ENCODE measurements around the gene SQOR.

Gene SQOR

GRCh38 chr15:45732662-45733061 lies 97.8 kb downstream of the SQOR start:
- no peaks in the 10 kb centered on the region for H3K36me3 ChIP-seq (ENCODE audit: control insufficient read depth, insufficient read depth, low read length)
- no peaks in the 10 kb centered on the region for H3K27me3 ChIP-seq (ENCODE audit: control insufficient read depth, insufficient read depth, low read length)
- H3K9me3 ChIP-seq (ENCODE audit: control insufficient read depth, insufficient read depth, low read length): no peaks in the 10 kb centered on the region
- no peaks in the 10 kb centered on the region for H3K4me1 ChIP-seq (ENCODE audit: control insufficient read depth, insufficient read depth, low read length)
- H3K4me3 ChIP-seq (ENCODE audit: low read depth, low read length): no peak overlapping the region
- H3K9ac ChIP-seq (ENCODE audit: low read depth, low read length): no peak overlapping the region

- H3K4me1 ChIP-seq (ENCODE audit: control insufficient read depth, insufficient read depth, low read length): no peaks in the 10 kb centered on the region
- no peak overlapping the region for H3K4me3 ChIP-seq (ENCODE audit: low read depth, low read length)
- H3K27me3 ChIP-seq (ENCODE audit: control insufficient read depth, insufficient read depth, low read length): no peaks in the 10 kb centered on the region
- no peak overlapping the region for H3K9ac ChIP-seq (ENCODE audit: low read depth, low read length)
- H3K9me3 ChIP-seq (ENCODE audit: control insufficient read depth, insufficient read depth, low read length): no peaks in the 10 kb centered on the region
- H3K36me3 ChIP-seq (ENCODE audit: control insufficient read depth, insufficient read depth, low read length): no peaks in the 10 kb centered on the region
These were observed 99.5 kb downstream of the SQOR start for GRCh38 chr15:45734260-45734711.
